Heart left ventricle (tissue), 13 donors: ENCODE measurements around the gene SSH2.

Experiments used
- CTCF ChIP-seq, 12 donors: fragments of 200-600 bp; sonication (generic) in 4 of 12; IDR thresholded peaks; one replicate each; pipeline versions ENCODE4 v1.5.0 to v1.8.0; 2018 to 2022; ENCODE audit warnings: antibody characterized with exemption in 12 of 12, mild to moderate bottlenecking in 5 of 12
- POLR2A ChIP-seq, 2 donors: fragments of 450-650 bp; IDR thresholded peaks; one replicate each; pipeline ENCODE4 v1.6.1; 2017; ENCODE audit warnings: antibody characterized with exemption in 2 of 2, mild to moderate bottlenecking in 2 of 2, moderate library complexity in 2 of 2
- donor health status: ischemic (EF 13 %, LVEDD 7.1; RV severe dilation, severe dysfunction).
- donor health status: DM: no; HTN: yes; CAD: no.
- donor health status: DM: no; HTN: no; CAD: no.
- donor health status: ischemic (EF 25% LVEDD 6.9; RV normal size, moderate dysfunction).
- donor health status: ischemic (EF 25% LVEDD 5.7; RV mildly dilated, moderate dysfunction).
- donor health status: ischemic (EF 35%, LVEDD 5.7; RV mildly dilated, moderate dysfunction).
- donor health status: nonischemic (EF 11% LVEDD 7.7; RV severe dilation, severe dysfunction).
- donor health status: DM: yes; HTN: yes; CAD: no.
- donor health status: PGD.
- donor health status: ischemic (EF 29% LVEDD 5.4; RV normal size, mild dysfunction).
- donor health status: nonischemic (EF 23%, LVEDD 6.1; RV moderate dilation, normal function).

DNA sequence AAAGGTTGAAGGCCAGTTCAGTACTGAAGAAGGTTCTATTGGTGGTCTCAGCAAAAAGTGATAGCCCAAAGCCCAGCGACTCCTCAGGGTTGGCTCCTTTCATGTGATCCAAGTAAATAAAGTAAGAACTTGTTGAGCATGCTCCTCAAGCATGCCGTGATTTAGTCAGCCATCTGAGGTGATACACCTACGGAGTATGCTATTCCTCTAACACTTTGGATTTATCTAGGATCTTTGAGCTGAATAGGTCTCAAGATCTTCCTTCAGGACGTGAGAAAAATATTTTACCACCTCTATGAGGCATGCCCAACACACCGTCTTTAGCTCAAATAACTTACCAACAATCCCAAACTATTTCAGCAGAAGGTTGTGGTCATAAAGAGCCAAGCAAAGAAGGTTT is 154.0 kb downstream of the SSH2 start:
- TF ChIP-seq CTCF (IDR thresholded peaks at IDR 0.05) (no peak), POLR2A (IDR thresholded peaks at IDR 0.05) (no peak)
